ENCODE results near the gene KRT35.

GRCh38 chr17:41523225-41523593 lies 42.3 kb upstream of the KRT35 start:
- TF ChIP-seq GATA2 (IDR thresholded peaks at IDR 0.05; ENCODE audit: low read depth, low read length): no peak
- TF ChIP-seq GATA3 (IDR thresholded peaks at IDR 0.05; ENCODE audit: low read depth, low read length): no peak

Measured in SH-SY5Y (cell line).